ENCODE data around the gene ATP8B4.

GRCh38 chr15:49877873-49878521, 241.0 kb downstream of the ATP8B4 start:
- TF ChIP-seq POLR2A (IDR thresholded peaks at IDR 0.05; ENCODE audit: low read length) (no peak), GATA1 (IDR thresholded peaks at IDR 0.05; ENCODE audit: low read depth, low read length) (no peak)

All from erythroblast (primary cell).